TTC549 (cell line): ENCODE measurements around the gene RAB11FIP4.

Experiments
- FAIRE-seq: peaks from 2 replicates; lab custom pipeline; 2012; peaks lifted over from hg19 to GRCh38; lab: Jason Lieb, UNC

Gene RAB11FIP4

GRCh38 chr17:31570951-31571892 lies 179.7 kb downstream of the RAB11FIP4 start:
- no peak for FAIRE-seq

GRCh38 chr17:31572341-31572740 lies 180.9 kb downstream of the RAB11FIP4 start:
- no peak for FAIRE-seq

- no peak for FAIRE-seq
Observed at GRCh38 chr17:31573047-31573446, 181.6 kb downstream of the RAB11FIP4 start.

- FAIRE-seq, result no peak
Observed at GRCh38 chr17:31573861-31574260, 182.4 kb downstream of the RAB11FIP4 start.

- FAIRE-seq, result no peak
Observed at GRCh38 chr17:31574458-31574857, 183.0 kb downstream of the RAB11FIP4 start.

- FAIRE-seq, result no peak
Observed at GRCh38 chr17:31575043-31575442, 183.6 kb downstream of the RAB11FIP4 start.

- no peak for FAIRE-seq
Observed at GRCh38 chr17:31579265-31579664, 187.8 kb downstream of the RAB11FIP4 start.

GRCh38 chr17:31580316-31580705 lies 188.8 kb downstream of the RAB11FIP4 start:
- no peak for FAIRE-seq

- FAIRE-seq, result no peak
Observed at GRCh38 chr17:31580706-31581490, 189.4 kb downstream of the RAB11FIP4 start.

GRCh38 chr17:31581491-31581890 lies 190.0 kb downstream of the RAB11FIP4 start:
- FAIRE-seq, result no peak

GRCh38 chr17:31582151-31582907 lies 190.9 kb downstream of the RAB11FIP4 start:
- FAIRE-seq, result no peak

GRCh38 chr17:31583772-31584356 lies 192.4 kb downstream of the RAB11FIP4 start:
- no peak for FAIRE-seq

GRCh38 chr17:31584438-31585279 lies 193.2 kb downstream of the RAB11FIP4 start:
- no peak for FAIRE-seq

- FAIRE-seq, result no peak
Observed at GRCh38 chr17:31585280-31585630, 193.8 kb downstream of the RAB11FIP4 start.

GRCh38 chr17:31586946-31587345 lies 195.5 kb downstream of the RAB11FIP4 start:
- no peak for FAIRE-seq

GRCh38 chr17:31587462-31587861 lies 196.0 kb downstream of the RAB11FIP4 start:
- FAIRE-seq, result no peak
